HepG2 (cell line): ENCODE measurements around the gene HINT1. TPM values are rescaled to one million over a fixed set of nuclear protein-coding genes. Genes with fewer than 3 reads are reported as not detected.

Experiments used
- BCL6 ChIP-seq: IDR thresholded peaks from 2 replicates; pipeline ENCODE4 v1.6.1; 2016; ENCODE audit warnings: missing genetic modification reagents, missing compliant biosample characterization
- HNRNPLL ChIP-seq: fragments of 200-400 bp; formaldehyde crosslinking; IDR thresholded peaks from 2 replicates; pipeline ENCODE4 v1.6.1; 2017; ENCODE audit warnings: mild to moderate bottlenecking, low read depth, low read length; ENCODE audit not compliant: poor library complexity, severe bottlenecking
- KLF13 ChIP-seq: sonication (generic); formaldehyde crosslinking; IDR thresholded peaks from 2 replicates; pipeline ENCODE4 v1.4.0; 2020; ENCODE audit warnings: mild to moderate bottlenecking, missing genetic modification reagents
- REXO4 ChIP-seq: sonication (generic); formaldehyde crosslinking; IDR thresholded peaks from 2 replicates; pipeline ENCODE4 v1.8.0; 2022; ENCODE audit warnings: missing genetic modification reagents, mild to moderate bottlenecking, borderline replicate concordance
- SP4 ChIP-seq: sonication (generic); formaldehyde crosslinking; IDR thresholded peaks from 2 replicates; pipeline ENCODE4 v1.8.1; 2023; ENCODE audit warnings: mild to moderate bottlenecking, missing genetic modification reagents
- TBX3 ChIP-seq: fragments of 450-650 bp; IDR thresholded peaks from 2 replicates; pipeline ENCODE4 v1.6.1; 2017; ENCODE audit warnings: antibody characterized with exemption, mild to moderate bottlenecking, inconsistent platforms, borderline replicate concordance
- XRCC5 ChIP-seq: fragments of 200-400 bp; formaldehyde crosslinking; optimal IDR thresholded peaks from 2 replicates; pipeline ENCODE3; 2017; ENCODE audit warnings: mild to moderate bottlenecking, low read length
- YY1 ChIP-seq: IDR thresholded peaks from 2 replicates; pipeline ENCODE4 v1.6.1; 2011; ENCODE audit warnings: low read length, low read depth, moderate library complexity, mild to moderate bottlenecking; ENCODE audit not compliant: insufficient read depth, insufficient replicate concordance
- ZFYVE20 ChIP-seq: sonication (generic); formaldehyde crosslinking; IDR thresholded peaks from 2 replicates; pipeline ENCODE4 v1.8.0; 2023; ENCODE audit warnings: low read depth, mild to moderate bottlenecking, moderate library complexity, missing genetic modification reagents, borderline replicate concordance
- ZNF614 ChIP-seq: IDR thresholded peaks from 2 replicates; pipeline ENCODE4 v1.6.1; 2018; ENCODE audit warnings: missing biosample characterization, missing genetic modification reagents, inconsistent platforms, borderline replicate concordance
- polyA plus RNA-seq, 8 experiments: library from polyadenylated mRNA; depleted of rRNA in 3 of 8; stranded (reverse) in 7 of 8; unstranded in 1 of 8; fragments of >200 nt; fragmentation: Illumina TruSeq in 4 of 8; extraction: Trizol in 4 of 8; gene quantifications; 2 replicates each; pipeline versions ENCODE4 v1.2.1 to v1.2.3, GENCODE V29; 2011 to 2016; ENCODE audit warnings: low read depth in 4 of 8, missing spikeins in 1 of 8, mixed read lengths in 1 of 8; ENCODE audit not compliant: insufficient read depth in 1 of 8
- total RNA-seq, 5 experiments: library from RNA; depleted of rRNA; stranded (reverse); fragments of >200 nt; fragmentation: Illumina TruSeq; extraction: Trizol; gene quantifications; 2 replicates each; pipeline ENCODE4 v1.2.3, GENCODE V29; 2016; ENCODE audit warnings: low read depth in 1 of 5
- TF ChIP-seq, protein P1 (sequence below): sonication (generic); formaldehyde crosslinking; IDR thresholded peaks from 2 replicates; pipeline ENCODE4 v1.4.0; 2020; ENCODE audit warnings: missing genetic modification reagents, borderline replicate concordance
- TF ChIP-seq, protein P2 (sequence below): sonication (generic); formaldehyde crosslinking; IDR thresholded peaks from 2 replicates; pipeline ENCODE4 v1.4.0; 2020; ENCODE audit warnings: mild to moderate bottlenecking, low read depth, missing genetic modification reagents
- TF ChIP-seq, protein P3 (sequence below): sonication (generic); formaldehyde crosslinking; IDR thresholded peaks from 2 replicates; pipeline ENCODE4 v1.5.0; 2020; ENCODE audit warnings: mild to moderate bottlenecking, missing genetic modification reagents, borderline replicate concordance

HINT1 gene
- total and polyA plus RNA-seq, 2 of the 13 experiments (the other 11 are each of a cell fraction or from before 2014, with no cell fraction given), result 428 to 997 TPM

DNA sequence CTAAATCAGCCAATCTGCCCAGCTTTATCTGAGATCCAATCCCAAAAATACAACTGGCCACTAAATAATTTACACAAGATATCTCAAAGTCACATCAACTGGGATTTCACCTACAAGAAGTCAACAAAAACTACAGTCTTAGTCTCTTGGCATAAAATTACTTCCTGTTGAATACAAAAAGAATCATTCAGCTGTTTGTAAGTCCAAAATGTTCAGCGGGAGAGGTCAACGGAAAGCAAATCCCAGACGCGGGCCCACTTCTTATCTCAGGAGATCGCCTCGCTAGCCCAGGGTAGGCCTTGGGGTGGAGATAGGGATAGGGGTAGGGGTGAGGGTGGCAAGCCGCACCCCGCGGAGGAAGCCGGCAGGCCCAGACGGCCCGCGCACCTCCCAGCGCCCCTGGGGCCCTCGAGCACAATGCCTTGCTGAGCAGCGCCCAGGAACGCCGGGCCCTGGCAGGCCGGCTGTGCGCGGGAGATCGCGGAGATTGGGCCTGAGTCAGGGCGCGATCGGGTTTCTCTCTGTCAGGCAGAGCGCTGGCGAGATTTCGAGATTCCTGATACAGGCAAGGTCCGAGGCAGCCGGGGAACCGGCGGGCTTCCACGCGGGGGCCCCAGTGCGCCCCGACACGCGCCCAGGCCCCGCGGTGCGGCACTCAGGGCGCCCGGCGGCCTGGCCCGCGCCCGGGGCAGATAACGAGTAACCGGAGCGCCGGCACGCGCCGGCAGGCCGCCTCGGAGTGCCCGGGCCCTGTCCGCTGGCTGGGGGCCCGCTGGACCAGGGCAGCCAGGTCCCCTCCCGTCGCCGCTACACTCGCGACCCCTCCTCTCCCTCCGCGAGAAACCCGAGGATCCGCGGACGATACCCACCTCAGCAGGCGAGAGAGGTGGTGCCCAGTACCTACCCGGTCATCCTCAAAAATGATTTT is 601 bp downstream of the HINT1 start (continued):
- TF ChIP-seq KLF13, result no peak
- TF ChIP-seq REXO4 (CRISPR knock-in tag), result no peak
- TF ChIP-seq TBX3, result no peak
- TF ChIP-seq, protein P1, sequence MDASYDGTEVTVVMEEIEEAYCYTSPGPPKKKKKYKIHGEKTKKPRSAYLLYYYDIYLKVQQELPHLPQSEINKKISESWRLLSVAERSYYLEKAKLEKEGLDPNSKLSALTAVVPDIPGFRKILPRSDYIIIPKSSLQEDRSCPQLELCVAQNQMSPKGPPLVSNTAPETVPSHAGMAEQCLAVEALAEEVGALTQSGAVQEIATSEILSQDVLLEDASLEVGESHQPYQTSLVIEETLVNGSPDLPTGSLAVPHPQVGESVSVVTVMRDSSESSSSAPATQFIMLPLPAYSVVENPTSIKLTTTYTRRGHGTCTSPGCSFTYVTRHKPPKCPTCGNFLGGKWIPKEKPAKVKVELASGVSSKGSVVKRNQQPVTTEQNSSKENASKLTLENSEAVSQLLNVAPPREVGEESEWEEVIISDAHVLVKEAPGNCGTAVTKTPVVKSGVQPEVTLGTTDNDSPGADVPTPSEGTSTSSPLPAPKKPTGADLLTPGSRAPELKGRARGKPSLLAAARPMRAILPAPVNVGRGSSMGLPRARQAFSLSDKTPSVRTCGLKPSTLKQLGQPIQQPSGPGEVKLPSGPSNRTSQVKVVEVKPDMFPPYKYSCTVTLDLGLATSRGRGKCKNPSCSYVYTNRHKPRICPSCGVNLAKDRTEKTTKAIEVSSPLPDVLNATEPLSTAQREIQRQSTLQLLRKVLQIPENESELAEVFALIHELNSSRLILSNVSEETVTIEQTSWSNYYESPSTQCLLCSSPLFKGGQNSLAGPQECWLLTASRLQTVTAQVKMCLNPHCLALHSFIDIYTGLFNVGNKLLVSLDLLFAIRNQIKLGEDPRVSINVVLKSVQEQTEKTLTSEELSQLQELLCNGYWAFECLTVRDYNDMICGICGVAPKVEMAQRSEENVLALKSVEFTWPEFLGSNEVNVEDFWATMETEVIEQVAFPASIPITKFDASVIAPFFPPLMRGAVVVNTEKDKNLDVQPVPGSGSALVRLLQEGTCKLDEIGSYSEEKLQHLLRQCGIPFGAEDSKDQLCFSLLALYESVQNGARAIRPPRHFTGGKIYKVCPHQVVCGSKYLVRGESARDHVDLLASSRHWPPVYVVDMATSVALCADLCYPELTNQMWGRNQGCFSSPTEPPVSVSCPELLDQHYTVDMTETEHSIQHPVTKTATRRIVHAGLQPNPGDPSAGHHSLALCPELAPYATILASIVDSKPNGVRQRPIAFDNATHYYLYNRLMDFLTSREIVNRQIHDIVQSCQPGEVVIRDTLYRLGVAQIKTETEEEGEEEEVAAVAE (CRISPR knock-in tag), result no peak
- TF ChIP-seq, protein P2, sequence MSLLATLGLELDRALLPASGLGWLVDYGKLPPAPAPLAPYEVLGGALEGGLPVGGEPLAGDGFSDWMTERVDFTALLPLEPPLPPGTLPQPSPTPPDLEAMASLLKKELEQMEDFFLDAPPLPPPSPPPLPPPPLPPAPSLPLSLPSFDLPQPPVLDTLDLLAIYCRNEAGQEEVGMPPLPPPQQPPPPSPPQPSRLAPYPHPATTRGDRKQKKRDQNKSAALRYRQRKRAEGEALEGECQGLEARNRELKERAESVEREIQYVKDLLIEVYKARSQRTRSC (CRISPR knock-in tag), result no peak
- TF ChIP-seq, protein P3, sequence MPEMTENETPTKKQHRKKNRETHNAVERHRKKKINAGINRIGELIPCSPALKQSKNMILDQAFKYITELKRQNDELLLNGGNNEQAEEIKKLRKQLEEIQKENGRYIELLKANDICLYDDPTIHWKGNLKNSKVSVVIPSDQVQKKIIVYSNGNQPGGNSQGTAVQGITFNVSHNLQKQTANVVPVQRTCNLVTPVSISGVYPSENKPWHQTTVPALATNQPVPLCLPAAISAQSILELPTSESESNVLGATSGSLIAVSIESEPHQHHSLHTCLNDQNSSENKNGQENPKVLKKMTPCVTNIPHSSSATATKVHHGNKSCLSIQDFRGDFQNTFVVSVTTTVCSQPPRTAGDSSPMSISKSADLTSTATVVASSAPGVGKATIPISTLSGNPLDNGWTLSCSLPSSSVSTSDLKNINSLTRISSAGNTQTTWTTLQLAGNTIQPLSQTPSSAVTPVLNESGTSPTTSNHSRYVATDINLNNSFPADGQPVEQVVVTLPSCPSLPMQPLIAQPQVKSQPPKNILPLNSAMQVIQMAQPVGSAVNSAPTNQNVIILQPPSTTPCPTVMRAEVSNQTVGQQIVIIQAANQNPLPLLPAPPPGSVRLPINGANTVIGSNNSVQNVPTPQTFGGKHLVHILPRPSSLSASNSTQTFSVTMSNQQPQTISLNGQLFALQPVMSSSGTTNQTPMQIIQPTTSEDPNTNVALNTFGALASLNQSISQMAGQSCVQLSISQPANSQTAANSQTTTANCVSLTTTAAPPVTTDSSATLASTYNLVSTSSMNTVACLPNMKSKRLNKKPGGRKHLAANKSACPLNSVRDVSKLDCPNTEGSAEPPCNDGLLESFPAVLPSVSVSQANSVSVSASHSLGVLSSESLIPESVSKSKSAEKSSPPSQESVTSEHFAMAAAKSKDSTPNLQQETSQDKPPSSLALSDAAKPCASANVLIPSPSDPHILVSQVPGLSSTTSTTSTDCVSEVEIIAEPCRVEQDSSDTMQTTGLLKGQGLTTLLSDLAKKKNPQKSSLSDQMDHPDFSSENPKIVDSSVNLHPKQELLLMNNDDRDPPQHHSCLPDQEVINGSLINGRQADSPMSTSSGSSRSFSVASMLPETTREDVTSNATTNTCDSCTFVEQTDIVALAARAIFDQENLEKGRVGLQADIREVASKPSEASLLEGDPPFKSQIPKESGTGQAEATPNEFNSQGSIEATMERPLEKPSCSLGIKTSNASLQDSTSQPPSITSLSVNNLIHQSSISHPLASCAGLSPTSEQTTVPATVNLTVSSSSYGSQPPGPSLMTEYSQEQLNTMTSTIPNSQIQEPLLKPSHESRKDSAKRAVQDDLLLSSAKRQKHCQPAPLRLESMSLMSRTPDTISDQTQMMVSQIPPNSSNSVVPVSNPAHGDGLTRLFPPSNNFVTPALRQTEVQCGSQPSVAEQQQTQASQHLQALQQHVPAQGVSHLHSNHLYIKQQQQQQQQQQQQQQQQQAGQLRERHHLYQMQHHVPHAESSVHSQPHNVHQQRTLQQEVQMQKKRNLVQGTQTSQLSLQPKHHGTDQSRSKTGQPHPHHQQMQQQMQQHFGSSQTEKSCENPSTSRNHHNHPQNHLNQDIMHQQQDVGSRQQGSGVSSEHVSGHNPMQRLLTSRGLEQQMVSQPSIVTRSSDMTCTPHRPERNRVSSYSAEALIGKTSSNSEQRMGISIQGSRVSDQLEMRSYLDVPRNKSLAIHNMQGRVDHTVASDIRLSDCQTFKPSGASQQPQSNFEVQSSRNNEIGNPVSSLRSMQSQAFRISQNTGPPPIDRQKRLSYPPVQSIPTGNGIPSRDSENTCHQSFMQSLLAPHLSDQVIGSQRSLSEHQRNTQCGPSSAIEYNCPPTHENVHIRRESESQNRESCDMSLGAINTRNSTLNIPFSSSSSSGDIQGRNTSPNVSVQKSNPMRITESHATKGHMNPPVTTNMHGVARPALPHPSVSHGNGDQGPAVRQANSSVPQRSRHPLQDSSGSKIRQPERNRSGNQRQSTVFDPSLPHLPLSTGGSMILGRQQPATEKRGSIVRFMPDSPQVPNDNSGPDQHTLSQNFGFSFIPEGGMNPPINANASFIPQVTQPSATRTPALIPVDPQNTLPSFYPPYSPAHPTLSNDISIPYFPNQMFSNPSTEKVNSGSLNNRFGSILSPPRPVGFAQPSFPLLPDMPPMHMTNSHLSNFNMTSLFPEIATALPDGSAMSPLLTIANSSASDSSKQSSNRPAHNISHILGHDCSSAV, result no peak
- TF ChIP-seq BCL6 (CRISPR knock-in tag), result no peak
- TF ChIP-seq HNRNPLL, result no peak
- TF ChIP-seq XRCC5, result no peak
- TF ChIP-seq ZFYVE20 (CRISPR knock-in tag), result no peak
- no peak for TF ChIP-seq YY1
- TF ChIP-seq ZNF614 (CRISPR knock-in tag), result no peak
- TF ChIP-seq SP4 (CRISPR knock-in tag), result peak; percentile 43
